HG03558 (cell line): ENCODE data around the gene ASB16.

Experiments used
- ATAC-seq: cut with Tn5 transposase; IDR thresholded peaks from one replicate; pipeline ENCODE4 v1.9.1; 2021; ENCODE audit warnings: moderate number of reproducible peaks; ENCODE audit not compliant: unreplicated experiment; ENCODE audit errors: extremely low read depth

The ASB16 gene

DNA sequence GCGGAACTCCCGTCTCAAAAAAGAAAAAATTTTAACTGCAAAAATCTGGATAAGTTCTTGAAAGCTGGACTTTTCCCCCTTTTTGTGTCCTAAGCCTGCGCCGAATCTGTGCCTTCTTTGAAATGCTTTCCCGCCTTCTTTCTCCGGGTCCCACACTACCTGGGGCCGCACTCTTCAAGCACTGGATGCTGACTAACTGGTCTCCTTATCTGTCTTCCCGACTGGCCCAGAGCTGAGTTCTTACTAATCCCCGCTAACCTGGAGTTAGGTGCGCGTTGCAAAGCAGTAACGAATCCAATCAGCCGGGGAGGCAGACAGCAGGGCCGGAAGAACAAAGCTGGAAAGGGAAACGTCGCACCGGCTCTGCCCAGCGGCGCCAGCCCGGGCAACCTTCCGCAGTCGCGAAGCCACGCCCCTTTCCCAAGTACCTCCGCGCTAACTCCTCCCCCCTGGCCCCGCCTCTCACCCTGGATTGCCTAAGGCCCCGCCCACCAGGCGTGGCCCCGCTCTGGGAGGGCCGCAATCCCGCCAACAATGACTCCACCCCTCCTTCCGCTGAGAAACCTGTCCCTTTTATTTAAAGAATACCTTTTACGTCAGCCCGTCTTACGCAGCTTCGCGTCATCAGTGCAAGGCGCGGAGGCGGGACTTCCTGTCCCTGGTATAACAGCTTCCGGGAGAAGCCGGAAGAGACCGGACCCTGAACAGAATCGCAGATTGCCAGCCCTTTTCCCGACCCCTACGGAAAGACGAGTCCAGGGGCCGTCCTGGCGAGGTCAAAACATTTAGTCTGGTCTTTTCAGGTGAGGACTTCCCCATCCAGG lies 16.0 kb downstream of the ASB16 start, which contains the start of gene TMUB2:
TSS of gene TMUB2 (plus strand) at position 666 of the 824 bp plus-strand sequence. CDS start 737 bp downstream, outside the sequence.
- ATAC-seq = peak; percentile 76

DNA sequence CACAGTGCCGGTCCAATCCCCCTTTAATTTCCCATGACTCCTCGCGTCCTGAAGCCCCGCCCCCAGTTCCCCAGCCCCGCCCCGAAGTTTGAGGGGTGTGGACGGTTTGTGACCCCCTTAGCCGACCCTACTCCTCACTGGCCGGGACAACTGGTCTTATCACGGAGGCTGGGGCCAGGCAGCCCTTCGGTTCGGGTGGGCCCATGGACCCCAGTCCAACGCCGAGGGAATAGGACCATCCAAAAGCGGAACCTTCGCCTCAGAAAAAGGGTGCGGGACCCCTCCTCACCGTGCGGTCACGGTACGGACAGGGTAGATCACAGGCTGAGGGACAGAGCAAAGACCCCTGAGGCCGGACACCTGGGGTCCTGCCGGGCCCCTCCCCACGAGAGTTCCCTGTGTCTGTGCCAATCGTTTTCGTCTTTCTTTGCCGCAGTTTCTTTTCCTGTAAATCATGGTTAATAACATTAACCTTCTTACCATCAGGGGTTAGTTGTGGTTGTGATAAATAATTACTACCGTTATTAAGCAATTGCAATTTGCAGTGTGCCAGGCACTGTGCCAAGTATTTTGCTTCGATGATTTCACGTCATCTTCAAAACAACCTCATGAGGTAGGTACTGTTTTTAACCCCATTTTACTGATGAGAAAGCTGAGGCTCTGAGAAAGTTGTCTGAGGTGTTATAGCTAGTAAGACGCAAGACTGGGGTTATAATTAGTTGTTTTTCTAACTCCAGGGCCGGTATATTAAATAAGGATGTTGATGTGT lies 16.8 kb downstream of the ASB16 start:
- ATAC-seq = no peak

DNA sequence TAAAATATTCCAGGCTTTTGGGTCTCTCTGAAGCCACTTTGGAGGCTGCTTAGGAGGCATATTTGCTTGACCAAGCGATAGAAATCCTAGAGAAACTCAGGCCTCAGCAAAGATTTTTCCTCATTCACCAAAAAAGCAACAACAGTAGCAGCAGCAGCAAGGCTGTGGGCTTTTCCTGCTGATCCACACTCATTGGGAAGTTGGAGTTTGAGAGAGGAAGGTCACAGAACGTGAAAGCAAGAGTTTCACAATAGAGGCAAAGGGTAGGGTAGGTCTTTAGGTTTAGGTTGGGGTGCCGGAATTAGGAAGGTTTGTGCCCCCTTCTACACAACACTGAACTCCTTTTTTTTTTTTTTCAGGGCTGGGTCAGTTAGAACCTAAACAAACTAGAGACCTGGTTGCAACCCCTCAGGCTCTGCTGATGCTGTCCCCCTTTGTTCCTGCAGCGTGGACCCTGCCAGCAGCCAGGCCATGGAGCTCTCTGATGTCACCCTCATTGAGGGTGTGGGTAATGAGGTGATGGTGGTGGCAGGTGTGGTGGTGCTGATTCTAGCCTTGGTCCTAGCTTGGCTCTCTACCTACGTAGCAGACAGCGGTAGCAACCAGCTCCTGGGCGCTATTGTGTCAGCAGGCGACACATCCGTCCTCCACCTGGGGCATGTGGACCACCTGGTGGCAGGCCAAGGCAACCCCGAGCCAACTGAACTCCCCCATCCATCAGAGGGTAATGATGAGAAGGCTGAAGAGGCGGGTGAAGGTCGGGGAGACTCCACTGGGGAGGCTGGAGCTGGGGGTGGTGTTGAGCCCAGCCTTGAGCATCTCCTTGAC lies 18.3 kb downstream of the ASB16 start:
- ATAC-seq = no peak

DNA sequence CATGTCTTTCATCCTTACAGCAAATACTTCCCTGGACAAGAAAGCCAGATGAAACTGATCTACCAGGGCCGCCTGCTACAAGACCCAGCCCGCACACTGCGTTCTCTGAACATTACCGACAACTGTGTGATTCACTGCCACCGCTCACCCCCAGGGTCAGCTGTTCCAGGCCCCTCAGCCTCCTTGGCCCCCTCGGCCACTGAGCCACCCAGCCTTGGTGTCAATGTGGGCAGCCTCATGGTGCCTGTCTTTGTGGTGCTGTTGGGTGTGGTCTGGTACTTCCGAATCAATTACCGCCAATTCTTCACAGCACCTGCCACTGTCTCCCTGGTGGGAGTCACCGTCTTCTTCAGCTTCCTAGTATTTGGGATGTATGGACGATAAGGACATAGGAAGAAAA lies 20.0 kb downstream of the ASB16 start:
- no peak for ATAC-seq

DNA sequence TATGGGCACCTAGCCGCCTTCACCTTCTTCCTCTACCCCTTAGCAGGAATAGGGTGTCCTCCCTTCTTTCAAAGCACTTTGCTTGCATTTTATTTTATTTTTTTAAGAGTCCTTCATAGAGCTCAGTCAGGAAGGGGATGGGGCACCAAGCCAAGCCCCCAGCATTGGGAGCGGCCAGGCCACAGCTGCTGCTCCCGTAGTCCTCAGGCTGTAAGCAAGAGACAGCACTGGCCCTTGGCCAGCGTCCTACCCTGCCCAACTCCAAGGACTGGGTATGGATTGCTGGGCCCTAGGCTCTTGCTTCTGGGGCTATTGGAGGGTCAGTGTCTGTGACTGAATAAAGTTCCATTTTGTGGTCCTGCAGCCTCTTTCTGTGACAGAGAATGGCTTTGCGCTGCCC lies 20.9 kb downstream of the ASB16 start:
- no peak for ATAC-seq

DNA sequence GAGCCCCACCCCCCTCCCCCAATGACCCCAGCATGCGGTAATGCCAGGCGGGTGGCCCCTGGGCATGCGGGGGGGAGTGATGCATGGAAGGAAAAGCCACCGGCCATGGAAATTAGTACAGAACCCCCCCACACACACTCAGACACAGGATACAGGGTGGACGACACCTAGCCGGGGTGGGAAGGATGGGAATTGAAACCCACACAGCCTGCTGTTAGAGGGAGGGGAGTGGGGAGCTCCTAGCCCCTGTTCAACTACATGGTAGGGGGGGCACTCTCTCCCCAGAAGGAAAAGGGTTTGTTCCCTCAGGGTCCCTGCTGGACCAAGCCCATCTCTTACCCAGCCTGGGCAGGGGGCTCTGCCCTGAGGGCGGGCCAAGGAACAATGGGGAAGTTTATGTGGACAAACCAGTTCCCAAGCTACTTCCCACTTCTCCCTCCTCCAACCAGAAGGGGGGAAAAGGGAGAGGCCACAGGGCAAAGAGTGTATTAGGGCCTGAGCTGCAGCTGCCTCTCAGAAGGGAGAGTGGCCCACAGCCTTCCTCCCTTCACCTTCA lies 21.5 kb downstream of the ASB16 start:
- ATAC-seq = no peak

DNA sequence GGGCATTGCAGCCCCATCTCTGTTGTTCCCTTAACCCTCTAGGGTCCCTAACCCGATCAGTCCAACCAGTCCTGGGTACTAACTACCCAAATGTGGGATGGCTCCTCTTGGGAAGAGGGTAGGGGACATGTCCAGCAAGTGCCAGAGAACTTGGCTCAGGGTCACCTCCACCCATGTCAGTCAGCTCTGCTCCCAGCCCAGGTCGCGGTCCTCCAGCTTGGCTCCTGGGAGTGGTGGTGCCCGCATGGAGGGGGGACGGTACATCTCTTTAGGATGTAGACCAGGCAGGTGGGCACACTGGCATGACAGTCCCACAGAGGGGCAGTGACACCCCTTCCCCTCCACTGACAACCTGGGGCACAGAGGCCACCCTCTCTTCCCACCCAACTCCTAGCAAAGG lies 22.2 kb downstream of the ASB16 start:
- no peak for ATAC-seq

DNA sequence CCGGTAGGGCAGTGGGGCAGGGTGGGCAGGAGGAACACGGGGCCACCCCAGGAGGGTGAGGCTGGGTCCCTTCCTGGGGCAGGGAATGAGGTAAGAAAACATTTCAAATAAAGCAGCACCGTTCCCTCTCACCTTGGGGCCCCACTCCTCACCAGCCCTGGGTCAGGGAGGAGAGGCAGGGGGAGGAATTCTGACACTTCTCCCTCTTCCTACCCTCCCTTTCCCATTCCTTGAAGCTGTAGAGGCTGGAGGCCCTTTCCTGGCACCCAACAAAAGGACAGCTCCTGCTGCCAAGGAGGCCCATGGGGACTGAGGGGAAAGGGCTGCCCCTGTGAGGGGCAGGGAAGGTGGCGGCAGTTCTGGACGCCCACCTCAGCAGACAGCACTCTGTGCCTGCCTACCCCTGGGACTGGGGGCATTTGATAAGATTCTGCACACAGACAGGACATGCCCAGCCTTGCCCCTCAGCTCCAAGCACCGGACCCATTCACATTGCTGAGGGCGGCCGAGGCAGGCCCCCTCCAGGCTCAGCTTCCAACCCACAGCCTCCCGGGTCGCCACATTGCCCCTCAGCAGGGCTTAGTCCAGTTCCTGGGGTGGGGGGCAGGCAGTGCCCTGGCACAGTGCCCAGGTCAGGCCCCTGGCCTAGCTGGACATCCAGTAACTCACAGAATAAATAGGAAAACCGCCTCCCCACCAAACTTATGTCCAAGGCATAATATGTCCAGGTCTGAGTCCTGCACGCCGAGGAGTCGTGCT lies 23.0 kb downstream of the ASB16 start:
- no peak for ATAC-seq

DNA sequence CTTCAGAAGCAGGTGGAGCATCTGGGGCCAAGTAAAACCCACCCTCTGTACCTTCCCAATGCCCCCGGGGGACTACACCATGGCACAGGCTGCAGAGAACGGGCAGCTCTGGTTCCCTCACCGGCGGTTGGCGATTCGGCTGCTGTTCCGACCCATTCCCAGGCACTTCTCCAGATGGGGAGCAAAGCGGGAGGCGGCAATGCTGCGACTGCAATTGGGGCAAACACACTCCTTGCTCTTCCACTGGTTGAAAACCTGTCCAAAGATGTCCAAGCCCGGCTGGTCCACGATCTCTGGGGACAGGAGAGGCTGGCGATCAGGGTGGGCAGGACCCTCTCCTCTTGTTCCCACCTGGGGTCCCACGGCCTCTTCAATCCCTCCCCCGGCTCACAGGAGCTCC lies 26.6 kb downstream of the ASB16 start:
- ATAC-seq = no peak

DNA sequence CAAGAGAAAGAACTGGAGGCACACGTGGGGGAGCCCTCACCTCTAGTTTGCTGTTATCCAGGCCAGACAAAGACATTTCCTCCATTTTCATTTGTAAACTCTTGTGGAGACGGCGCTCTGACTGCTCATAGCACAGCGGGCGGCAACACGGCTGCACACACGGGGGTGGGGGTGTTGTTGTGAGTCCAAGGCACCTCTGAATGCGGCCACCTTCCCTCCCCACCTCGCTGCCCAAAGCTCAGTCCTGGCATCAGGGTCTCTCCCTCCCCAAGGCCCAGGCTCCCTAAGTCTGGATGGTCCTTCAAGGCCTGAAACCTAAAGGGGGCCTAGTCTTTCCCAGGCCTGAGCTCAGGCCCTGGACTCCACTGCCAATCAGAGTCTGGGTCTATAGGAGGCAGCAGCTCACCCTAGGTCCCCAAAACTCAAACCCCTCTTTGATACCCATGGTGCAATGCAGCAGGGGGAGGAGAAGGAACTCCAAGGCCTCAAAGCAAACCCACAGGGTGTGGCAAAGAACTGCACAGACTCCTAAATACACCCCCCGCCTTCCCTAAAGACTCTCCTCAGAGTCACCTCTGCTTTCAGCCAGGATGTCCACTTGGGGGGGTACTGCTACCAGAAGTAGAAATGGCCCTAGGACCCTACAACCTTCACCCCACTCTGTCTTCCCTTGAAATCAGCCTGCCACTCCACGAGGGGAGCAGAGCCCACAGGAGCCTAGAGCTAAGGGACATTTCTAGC lies 27.6 kb downstream of the ASB16 start:
- no peak for ATAC-seq

DNA sequence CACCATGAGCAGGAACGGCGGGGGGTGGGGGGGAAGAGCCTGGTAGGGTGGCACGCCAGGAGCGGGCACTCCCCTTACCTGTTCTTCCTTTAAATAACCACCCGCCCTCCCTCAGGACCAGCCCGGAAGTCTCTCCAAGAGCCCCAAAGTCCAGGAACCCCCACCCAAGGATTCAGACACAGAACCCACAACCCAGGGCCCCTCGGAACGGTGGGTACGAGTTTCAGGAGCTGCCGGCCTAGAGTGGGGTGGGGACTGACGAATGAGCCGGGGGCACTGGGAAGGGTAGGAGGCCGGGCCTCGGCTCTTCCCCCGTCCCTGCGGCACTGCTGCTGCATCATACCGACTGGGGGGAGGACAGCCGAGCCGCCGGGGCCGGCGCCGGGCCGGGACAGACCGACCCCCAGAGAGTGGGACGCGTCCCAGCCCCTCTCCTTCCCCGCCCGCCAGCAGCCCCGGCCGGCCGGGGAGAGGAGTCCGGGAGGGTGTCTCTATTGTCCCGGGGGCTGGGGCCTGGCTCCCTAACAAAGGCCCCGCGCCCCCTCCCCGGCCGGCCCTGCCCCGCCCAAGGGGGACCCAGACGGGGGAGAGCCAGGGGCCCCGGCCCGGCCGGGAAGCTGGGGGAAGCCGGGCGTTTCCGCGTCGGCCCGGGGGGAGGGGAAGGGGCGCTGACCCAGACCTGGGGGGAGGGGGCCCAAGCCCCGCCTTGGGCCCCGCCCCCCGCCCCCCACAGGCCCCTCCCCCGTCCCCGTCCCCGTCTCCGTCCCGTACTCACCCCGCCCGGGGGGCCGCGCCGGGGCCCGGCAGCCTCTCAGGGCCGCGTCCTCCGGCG lies 28.4 kb downstream of the ASB16 start:
- ATAC-seq = no peak

DNA sequence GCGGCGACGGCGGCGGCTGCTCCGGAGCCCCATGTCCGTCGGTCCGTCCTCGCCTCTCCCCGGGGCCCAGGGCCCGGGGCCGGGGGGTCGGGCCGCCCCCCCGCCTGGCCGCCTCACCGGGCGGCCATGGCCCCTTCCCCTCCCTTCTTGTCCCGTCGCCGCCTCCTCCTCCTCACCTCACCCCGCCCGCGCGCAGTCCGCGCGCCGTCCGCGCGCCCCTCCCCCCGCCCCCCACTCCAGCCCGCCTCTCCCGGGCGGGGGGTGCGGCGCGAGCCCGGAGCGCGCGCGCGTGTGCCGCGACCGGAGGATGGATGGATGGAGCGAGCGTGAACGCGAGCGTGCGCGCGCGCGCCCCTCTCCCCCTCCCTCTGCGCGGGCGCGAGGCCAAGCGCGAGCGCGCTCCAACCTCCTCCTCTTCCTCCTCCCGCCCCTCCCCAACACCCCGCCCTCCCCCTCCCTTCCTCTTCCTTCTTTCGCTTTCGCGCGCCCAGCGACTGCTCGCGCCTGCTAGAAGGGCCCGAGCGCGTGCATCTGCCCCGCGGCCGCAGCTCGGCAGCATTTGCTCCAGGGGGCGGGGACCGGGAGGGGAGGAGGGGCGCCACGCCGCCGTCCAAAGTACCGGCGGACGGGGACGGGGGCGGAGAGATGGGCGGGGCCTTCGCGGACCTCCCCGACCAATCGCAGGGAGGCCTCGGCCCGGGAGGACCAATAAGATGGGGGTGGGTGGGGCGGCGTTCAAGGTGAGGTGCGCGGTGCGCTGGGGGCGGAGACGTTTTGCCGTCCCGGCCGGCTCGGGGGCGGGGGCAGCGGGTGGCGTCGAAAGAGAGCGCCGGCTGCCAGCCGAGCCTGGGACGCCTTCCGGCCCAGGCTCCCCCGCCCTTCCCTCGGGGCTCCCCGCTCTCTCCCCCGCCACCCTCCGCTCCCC lies 29.3 kb downstream of the ASB16 start, which contains the start of gene ATXN7L3:
TSS of gene ATXN7L3 (minus strand) at position 332 of the 925 bp plus-strand sequence. CDS start 1,814 bp downstream, outside the sequence.
- ATAC-seq = no peak

DNA sequence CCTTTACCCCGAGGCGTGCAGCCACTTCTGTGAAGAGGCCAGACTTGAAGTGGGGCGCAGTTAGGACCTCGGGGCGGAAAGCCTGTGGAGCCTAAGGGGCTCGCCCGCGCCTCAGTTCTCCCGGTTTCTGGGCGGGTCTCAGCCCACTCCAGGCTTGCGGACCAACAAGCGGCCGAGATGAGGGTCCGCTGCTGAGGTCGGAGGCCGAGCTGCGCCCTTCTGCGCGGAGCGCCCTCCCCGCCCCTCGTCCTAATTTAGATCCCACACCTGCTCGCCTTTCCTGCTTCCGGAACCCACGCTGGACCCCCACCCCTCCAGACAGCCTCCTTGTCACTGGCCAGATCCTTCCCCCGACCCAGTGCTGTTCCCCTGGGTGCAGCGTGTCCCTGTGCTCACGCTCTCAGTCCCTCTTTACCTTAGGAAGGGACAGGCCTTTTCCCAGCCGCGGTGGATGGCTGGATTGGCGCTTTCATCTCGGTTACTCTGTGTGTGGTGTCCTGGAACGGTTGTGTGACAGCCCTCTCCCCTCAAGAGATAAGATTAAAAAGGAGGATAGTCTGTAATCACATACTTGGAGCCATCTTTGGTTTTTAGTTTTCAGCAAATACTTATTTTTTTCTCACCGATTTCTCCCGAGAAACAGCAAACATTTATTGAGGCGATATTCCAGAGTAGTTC lies 30.1 kb downstream of the ASB16 start:
- no peak for ATAC-seq

DNA sequence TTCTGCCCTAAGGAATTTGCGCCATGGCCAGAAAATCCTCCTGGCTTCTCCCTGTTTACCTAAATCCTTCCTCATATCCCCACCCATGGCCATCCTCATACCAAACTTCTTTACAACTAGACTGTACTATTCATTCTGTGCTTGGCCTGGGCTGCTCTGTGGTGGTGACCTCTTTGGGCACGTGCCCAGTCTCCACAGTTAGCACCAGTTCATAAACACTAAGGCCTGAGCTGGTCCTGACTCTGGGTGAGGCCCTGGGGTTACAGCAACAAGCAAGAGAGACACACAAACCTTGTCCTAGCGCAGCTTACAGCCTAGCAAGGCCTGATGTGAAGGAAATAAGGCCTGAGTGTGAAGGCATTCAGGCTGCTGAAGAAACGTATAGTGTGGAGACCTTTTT lies 32.3 kb downstream of the ASB16 start:
- ATAC-seq = no peak

DNA sequence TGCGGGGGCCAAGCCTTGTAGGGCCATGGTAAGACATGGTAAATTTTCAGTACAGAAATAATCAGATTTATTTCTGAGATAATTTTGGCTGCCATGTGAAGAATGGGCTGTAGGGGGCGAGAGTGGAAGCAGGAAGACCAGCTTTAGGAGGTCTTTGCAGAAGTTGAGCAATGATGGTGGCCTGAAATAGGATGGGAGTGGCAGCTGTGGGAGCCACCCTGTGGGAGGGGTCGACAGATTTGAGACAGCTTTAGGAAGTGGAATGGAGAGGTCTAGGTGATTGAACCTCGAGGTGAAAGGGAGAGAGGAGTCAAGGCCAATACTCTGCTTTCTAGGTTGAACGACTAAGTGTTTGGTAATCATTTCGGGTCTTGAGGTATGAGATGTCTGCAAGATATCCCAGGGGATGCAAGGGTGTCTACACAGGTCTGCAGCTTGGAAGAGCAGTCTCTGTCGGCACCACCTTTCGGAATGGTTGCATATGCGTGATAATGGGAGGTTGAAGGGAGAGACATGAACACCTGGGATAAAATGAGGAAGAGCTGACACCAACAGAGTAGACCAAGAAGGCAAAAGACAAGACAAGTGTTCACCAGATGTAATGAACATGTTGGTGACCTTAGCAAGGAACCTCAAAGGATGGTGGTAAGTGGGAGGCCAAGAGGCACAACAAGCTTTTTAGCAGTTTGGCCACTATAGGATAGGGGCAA lies 33.4 kb downstream of the ASB16 start:
- no peak for ATAC-seq

DNA sequence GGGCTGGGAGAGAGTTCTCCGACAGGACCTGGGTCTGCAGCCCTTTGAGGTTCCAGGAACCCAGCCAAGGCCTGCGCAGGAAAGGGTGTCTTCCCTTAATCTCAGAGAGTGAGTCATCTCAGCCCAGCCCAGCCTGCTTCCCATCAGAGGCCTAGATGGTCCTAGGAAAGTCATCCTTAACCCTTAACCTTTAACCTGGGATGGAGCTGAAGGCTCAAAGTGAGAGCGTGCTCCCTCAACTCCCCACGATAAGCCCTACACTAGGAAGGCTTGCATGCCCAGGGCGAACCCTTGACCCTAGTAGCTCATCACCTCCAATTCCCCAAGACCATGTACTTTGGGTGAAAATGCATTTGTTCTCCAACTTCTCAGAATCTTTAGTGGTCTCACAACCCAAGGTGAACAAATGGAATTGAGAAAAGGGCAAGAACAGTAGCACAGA lies 34.0 kb downstream of the ASB16 start:
- no peak for ATAC-seq
